Subcutaneous adipose tissue (tissue), 4 donors: ENCODE data around the gene RCN1. TPM values are rescaled to one million over a fixed set of nuclear protein-coding genes. Genes with fewer than 3 reads are reported as not detected.

Experiments used
- CTCF ChIP-seq: fragments of 450-650 bp; IDR thresholded peaks from one replicate; pipeline ENCODE4 v1.5.1; 2016; ENCODE audit warnings: low read depth, mild to moderate bottlenecking, control low read depth, antibody characterized with exemption, moderate library complexity
- total RNA-seq, 4 donors: library from RNA; depleted of rRNA; stranded (reverse); fragments of >200 nt; gene quantifications; one replicate each; pipeline ENCODE4 v1.1.0, GENCODE V29; 2016

The RCN1 gene
- total RNA-seq, 4 donors from 2014 or later: 55.8 to 81.8 (median 64.9) TPM

- no peak for TF ChIP-seq CTCF
Measured at GRCh38 chr11:32137869-32138268, 47.0 kb downstream of the RCN1 start.

GRCh38 chr11:32138902-32139301 is 48.0 kb downstream of the RCN1 start:
- TF ChIP-seq CTCF: no peak

- no peak for TF ChIP-seq CTCF
Measured at GRCh38 chr11:32139896-32140520, 49.1 kb downstream of the RCN1 start.

- no peak for TF ChIP-seq CTCF
Measured at GRCh38 chr11:32141745-32142546, 51.1 kb downstream of the RCN1 start.

- TF ChIP-seq CTCF: no peak
Measured at GRCh38 chr11:32143378-32143777, 52.5 kb downstream of the RCN1 start.

GRCh38 chr11:32145282-32145681 is 54.4 kb downstream of the RCN1 start:
- TF ChIP-seq CTCF: no peak

GRCh38 chr11:32148895-32149294 is 58.0 kb downstream of the RCN1 start:
- no peak for TF ChIP-seq CTCF
